GM23338 (cell line): ENCODE measurements around the gene COX15. TPM values are rescaled to one million over a fixed set of nuclear protein-coding genes. Genes with fewer than 3 reads are reported as not detected.

Experiments
- ATAC-seq: fragments of 200-7000 bp; cut with Tn5 transposase; 3 replicates; pipeline ENCODE4 v1.9.1; 2020
- DNase-seq: peaks from one replicate; pipeline ENCODE4 v3.0.0-alpha.2; 2015; ENCODE audit warnings: low spot score
- H2AFZ ChIP-seq: fragments of 200-600 bp; sonication (generic); 2 replicates; pipeline ENCODE4 v1.8.0; 2016; ENCODE audit warnings: antibody characterized with exemption, mild to moderate bottlenecking, moderate library complexity
- H3F3A ChIP-seq: fragments of 200-600 bp; sonication (generic); replicated peaks from 2 replicates; pipeline ENCODE4 v1.8.0; 2017; ENCODE audit warnings: antibody characterized with exemption, mixed run types, low read depth
- H3K27ac ChIP-seq: fragments of 200-600 bp; sonication (generic); 2 replicates; pipeline ENCODE4 v1.6.1; 2016; ENCODE audit warnings: low read depth
- H3K27me3 ChIP-seq: fragments of 200-600 bp; sonication (generic); 2 replicates; pipeline ENCODE4 v1.8.0; 2016; ENCODE audit warnings: mild to moderate bottlenecking, mixed run types, moderate library complexity; ENCODE audit not compliant: insufficient read depth
- H3K36me3 ChIP-seq: fragments of 200-600 bp; sonication (generic); 2 replicates; pipeline ENCODE4 v1.8.0; 2016; ENCODE audit warnings: mild to moderate bottlenecking; ENCODE audit not compliant: insufficient read depth
- H3K4me1 ChIP-seq: fragments of 200-600 bp; sonication (generic); 2 replicates; pipeline ENCODE4 v1.8.0; 2016; ENCODE audit warnings: mild to moderate bottlenecking, moderate library complexity; ENCODE audit not compliant: insufficient read depth
- H3K4me2 ChIP-seq: fragments of 200-600 bp; sonication (generic); 2 replicates; pipeline ENCODE4 v1.7.1; 2017; ENCODE audit warnings: mixed run types
- H3K4me3 ChIP-seq: fragments of 200-600 bp; sonication (generic); 2 replicates; pipeline ENCODE4 v1.6.1; 2016; ENCODE audit warnings: mixed run types
- H3K79me2 ChIP-seq: fragments of 200-600 bp; sonication (generic); replicated peaks from 2 replicates; pipeline ENCODE4 v1.8.0; 2017; ENCODE audit warnings: mild to moderate bottlenecking; ENCODE audit not compliant: insufficient read depth
- H3K9me2 ChIP-seq: fragments of 200-600 bp; sonication (generic); 2 replicates; pipeline ENCODE4 v1.8.0; 2017; ENCODE audit not compliant: insufficient read depth
- H4K20me1 ChIP-seq: fragments of 200-600 bp; sonication (generic); replicated peaks from 2 replicates; pipeline ENCODE4 v1.8.0; 2017; ENCODE audit warnings: mild to moderate bottlenecking; ENCODE audit not compliant: insufficient read depth
- H3K27ac Mint-ChIP-seq: 2 replicates; pipeline ENCODE4 v1.8.0; 2020; ENCODE audit warnings: inconsistent platforms, mild to moderate bottlenecking, moderate library complexity, mixed read lengths
- H3K27me3 Mint-ChIP-seq: 3 replicates; pipeline ENCODE4 v1.8.0; 2022; ENCODE audit warnings: low read depth, mild to moderate bottlenecking, moderate library complexity, mixed read lengths, inconsistent platforms; ENCODE audit not compliant: insufficient read depth, poor library complexity
- H3K36me3 Mint-ChIP-seq: 3 replicates; pipeline ENCODE4 v1.8.0; 2021; ENCODE audit warnings: low read depth, mild to moderate bottlenecking, inconsistent platforms, moderate library complexity, mixed read lengths
- H3K4me1 Mint-ChIP-seq: 3 replicates; pipeline ENCODE4 v1.8.0; 2020; ENCODE audit warnings: mild to moderate bottlenecking, inconsistent platforms, mixed read lengths
- H3K4me3 Mint-ChIP-seq: 3 replicates; pipeline ENCODE4 v1.8.0; 2021; ENCODE audit warnings: moderate library complexity, mild to moderate bottlenecking, inconsistent platforms, mixed read lengths
- H3K9me3 Mint-ChIP-seq: 3 replicates; pipeline ENCODE4 v1.8.0; 2020; ENCODE audit warnings: moderate library complexity, mild to moderate bottlenecking, inconsistent platforms, mixed read lengths
- CREB1 ChIP-seq: fragments of 250-450 bp; sonication (Bioruptor Pico); IDR thresholded peaks from 2 replicates; pipeline ENCODE4 v1.5.0; 2020; ENCODE audit warnings: low read depth, mild to moderate bottlenecking, moderate library complexity
- CTCF ChIP-seq, 2 experiments: fragments of 200-600 bp in 1 of 2; sonication (generic) in 1 of 2; conservative IDR thresholded peaks; 2 replicates each; pipeline versions ENCODE4 v1.5.1 to v1.6.1; 2016 to 2017; ENCODE audit warnings: antibody characterized with exemption in 2 of 2, low read depth in 2 of 2, mild to moderate bottlenecking in 2 of 2, moderate library complexity in 1 of 2
- EZH2 ChIP-seq: fragments of 200-600 bp; sonication (generic); IDR thresholded peaks from one replicate; pipeline ENCODE4 v1.8.0; 2017; ENCODE audit warnings: antibody characterized with exemption, mild to moderate bottlenecking, low read depth; ENCODE audit not compliant: unreplicated experiment
- JUNB ChIP-seq: IDR thresholded peaks from one replicate; pipeline ENCODE4 v1.6.1; 2016; ENCODE audit warnings: antibody characterized with exemption; ENCODE audit not compliant: unreplicated experiment
- NANOG ChIP-seq: IDR thresholded peaks from 2 replicates; pipeline ENCODE4 v1.6.1; 2016; ENCODE audit warnings: antibody characterized with exemption, borderline replicate concordance
- POLR2AphosphoS5 ChIP-seq: IDR thresholded peaks from 2 replicates; pipeline ENCODE4 v1.6.1; 2016; ENCODE audit warnings: antibody characterized with exemption, low read depth
- STAT1 ChIP-seq: IDR thresholded peaks from one replicate; pipeline ENCODE4 v1.6.1; 2016; ENCODE audit warnings: antibody characterized with exemption; ENCODE audit not compliant: unreplicated experiment
- ZNF114 ChIP-seq: fragments of 250-450 bp; sonication (Bioruptor Pico); IDR thresholded peaks from 2 replicates; pipeline ENCODE4 v1.5.0; 2020; ENCODE audit warnings: mild to moderate bottlenecking, moderate library complexity
- polyA plus RNA-seq: library from polyadenylated mRNA; unstranded; fragments of >200 nt; fragmentation: Nextera tagmentation; extraction: Ambion mirVana; gene quantifications from 2 replicates; pipeline ENCODE4 v1.2.1, GENCODE V29; 2016
- total RNA-seq: library from RNA; depleted of rRNA; stranded (reverse); fragments of >200 nt; shearing (Covaris generic); gene quantifications from 2 replicates; pipeline ENCODE4 v1.2.3, GENCODE V29; 2014
- TF ChIP-seq, protein P1 (sequence below): fragments of 250-450 bp; sonication (Bioruptor Pico); IDR thresholded peaks from 2 replicates; pipeline ENCODE4 v1.5.0; 2020; ENCODE audit warnings: mild to moderate bottlenecking, moderate library complexity
- TF ChIP-seq, protein P2 (sequence below): IDR thresholded peaks from one replicate; pipeline ENCODE4 v1.6.1; 2018; ENCODE audit warnings: antibody characterized with exemption; ENCODE audit not compliant: unreplicated experiment

Gene COX15
- total and polyA plus RNA-seq, 2 experiments from 2014 or later: 22.3 to 38.1 TPM

- Histone ChIP-seq H3F3A (no peaks in the 10 kb centered on the region), H3K36me3 (peaks cover 74% of the 10 kb centered on the region), H3K4me1 (no peaks in the 10 kb centered on the region), H4K20me1 (peaks cover 10% of the 10 kb centered on the region), H3K27ac (no peak overlapping the region), H3K4me3 (no peak overlapping the region), H2AFZ (no peak overlapping the region), H3K4me2 (no peak overlapping the region), H3K27me3 (no peaks in the 10 kb centered on the region), H3K9me2 (no peaks in the 10 kb centered on the region), H3K79me2 (peaks cover 4% of the 10 kb centered on the region; the same call in 1 of the 2 replicates)
- H3K27ac Mint-ChIP-seq: no peak overlapping the region
- no peak for ATAC-seq
- no peaks in the 10 kb centered on the region; the same call in 2 of the 3 replicates for H3K9me3 Mint-ChIP-seq
- TF ChIP-seq CREB1 (CRISPR knock-in tag): no peak
- no peak for TF ChIP-seq JUNB
- TF ChIP-seq, protein P1, sequence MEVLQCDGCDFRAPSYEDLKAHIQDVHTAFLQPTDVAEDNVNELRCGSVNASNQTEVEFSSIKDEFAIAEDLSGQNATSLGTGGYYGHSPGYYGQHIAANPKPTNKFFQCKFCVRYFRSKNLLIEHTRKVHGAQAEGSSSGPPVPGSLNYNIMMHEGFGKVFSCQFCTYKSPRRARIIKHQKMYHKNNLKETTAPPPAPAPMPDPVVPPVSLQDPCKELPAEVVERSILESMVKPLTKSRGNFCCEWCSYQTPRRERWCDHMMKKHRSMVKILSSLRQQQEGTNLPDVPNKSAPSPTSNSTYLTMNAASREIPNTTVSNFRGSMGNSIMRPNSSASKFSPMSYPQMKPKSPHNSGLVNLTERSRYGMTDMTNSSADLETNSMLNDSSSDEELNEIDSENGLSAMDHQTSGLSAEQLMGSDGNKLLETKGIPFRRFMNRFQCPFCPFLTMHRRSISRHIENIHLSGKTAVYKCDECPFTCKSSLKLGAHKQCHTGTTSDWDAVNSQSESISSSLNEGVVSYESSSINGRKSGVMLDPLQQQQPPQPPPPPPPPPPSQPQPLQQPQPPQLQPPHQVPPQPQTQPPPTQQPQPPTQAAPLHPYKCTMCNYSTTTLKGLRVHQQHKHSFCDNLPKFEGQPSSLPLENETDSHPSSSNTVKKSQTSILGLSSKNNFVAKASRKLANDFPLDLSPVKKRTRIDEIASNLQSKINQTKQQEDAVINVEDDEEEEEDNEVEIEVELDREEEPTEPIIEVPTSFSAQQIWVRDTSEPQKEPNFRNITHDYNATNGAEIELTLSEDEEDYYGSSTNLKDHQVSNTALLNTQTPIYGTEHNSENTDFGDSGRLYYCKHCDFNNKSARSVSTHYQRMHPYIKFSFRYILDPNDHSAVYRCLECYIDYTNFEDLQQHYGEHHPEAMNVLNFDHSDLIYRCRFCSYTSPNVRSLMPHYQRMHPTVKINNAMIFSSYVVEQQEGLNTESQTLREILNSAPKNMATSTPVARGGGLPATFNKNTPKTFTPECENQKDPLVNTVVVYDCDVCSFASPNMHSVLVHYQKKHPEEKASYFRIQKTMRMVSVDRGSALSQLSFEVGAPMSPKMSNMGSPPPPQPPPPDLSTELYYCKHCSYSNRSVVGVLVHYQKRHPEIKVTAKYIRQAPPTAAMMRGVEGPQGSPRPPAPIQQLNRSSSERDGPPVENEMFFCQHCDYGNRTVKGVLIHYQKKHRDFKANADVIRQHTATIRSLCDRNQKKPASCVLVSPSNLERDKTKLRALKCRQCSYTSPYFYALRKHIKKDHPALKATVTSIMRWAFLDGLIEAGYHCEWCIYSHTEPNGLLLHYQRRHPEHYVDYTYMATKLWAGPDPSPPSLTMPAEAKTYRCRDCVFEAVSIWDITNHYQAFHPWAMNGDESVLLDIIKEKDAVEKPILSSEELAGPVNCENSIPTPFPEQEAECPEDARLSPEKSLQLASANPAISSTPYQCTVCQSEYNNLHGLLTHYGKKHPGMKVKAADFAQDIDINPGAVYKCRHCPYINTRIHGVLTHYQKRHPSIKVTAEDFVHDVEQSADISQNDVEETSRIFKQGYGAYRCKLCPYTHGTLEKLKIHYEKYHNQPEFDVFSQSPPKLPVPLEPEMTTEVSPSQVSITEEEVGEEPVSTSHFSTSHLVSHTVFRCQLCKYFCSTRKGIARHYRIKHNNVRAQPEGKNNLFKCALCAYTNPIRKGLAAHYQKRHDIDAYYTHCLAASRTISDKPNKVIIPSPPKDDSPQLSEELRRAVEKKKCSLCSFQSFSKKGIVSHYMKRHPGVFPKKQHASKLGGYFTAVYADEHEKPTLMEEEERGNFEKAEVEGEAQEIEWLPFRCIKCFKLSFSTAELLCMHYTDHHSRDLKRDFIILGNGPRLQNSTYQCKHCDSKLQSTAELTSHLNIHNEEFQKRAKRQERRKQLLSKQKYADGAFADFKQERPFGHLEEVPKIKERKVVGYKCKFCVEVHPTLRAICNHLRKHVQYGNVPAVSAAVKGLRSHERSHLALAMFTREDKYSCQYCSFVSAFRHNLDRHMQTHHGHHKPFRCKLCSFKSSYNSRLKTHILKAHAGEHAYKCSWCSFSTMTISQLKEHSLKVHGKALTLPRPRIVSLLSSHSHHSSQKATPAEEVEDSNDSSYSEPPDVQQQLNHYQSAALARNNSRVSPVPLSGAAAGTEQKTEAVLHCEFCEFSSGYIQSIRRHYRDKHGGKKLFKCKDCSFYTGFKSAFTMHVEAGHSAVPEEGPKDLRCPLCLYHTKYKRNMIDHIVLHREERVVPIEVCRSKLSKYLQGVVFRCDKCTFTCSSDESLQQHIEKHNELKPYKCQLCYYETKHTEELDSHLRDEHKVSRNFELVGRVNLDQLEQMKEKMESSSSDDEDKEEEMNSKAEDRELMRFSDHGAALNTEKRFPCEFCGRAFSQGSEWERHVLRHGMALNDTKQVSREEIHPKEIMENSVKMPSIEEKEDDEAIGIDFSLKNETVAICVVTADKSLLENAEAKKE (CRISPR knock-in tag): no peak
- TF ChIP-seq STAT1: no peak
- peaks cover 1% of the 10 kb centered on the region for H3K27me3 Mint-ChIP-seq
- peaks cover 75% of the 10 kb centered on the region for H3K36me3 Mint-ChIP-seq
- DNase-seq: no peak
- no peaks in the 10 kb centered on the region for H3K4me1 Mint-ChIP-seq
- no peak overlapping the region for H3K4me3 Mint-ChIP-seq
These were observed 10.8 kb upstream of the COX15 start for GRCh38 chr10:99742701-99743100.

- H3K4me2 ChIP-seq: no peak overlapping the region
- peaks cover 1% of the 10 kb centered on the region for H3K27me3 Mint-ChIP-seq
- no peak overlapping the region for H2AFZ ChIP-seq
- no peaks in the 10 kb centered on the region for H3K4me1 Mint-ChIP-seq
- H3K9me3 Mint-ChIP-seq: no peaks in the 10 kb centered on the region; the same call in 2 of the 3 replicates
- peaks cover 78% of the 10 kb centered on the region for H3K36me3 Mint-ChIP-seq
- H3K36me3 ChIP-seq: peaks cover 76% of the 10 kb centered on the region
- H3K79me2 ChIP-seq: peaks cover 4% of the 10 kb centered on the region; the same call in 1 of the 2 replicates
- H3K27me3 ChIP-seq: no peaks in the 10 kb centered on the region
- H3K4me3 Mint-ChIP-seq: no peak overlapping the region
- ATAC-seq: no peak
- H3K9me2 ChIP-seq: no peaks in the 10 kb centered on the region
- H3F3A ChIP-seq: no peaks in the 10 kb centered on the region
- no peak overlapping the region for H3K27ac Mint-ChIP-seq
- H3K4me3 ChIP-seq: no peak overlapping the region
- H4K20me1 ChIP-seq: peaks cover 10% of the 10 kb centered on the region
- H3K4me1 ChIP-seq: no peaks in the 10 kb centered on the region
- DNase-seq: no peak
- no peak overlapping the region for H3K27ac ChIP-seq
- TF ChIP-seq, protein P2, sequence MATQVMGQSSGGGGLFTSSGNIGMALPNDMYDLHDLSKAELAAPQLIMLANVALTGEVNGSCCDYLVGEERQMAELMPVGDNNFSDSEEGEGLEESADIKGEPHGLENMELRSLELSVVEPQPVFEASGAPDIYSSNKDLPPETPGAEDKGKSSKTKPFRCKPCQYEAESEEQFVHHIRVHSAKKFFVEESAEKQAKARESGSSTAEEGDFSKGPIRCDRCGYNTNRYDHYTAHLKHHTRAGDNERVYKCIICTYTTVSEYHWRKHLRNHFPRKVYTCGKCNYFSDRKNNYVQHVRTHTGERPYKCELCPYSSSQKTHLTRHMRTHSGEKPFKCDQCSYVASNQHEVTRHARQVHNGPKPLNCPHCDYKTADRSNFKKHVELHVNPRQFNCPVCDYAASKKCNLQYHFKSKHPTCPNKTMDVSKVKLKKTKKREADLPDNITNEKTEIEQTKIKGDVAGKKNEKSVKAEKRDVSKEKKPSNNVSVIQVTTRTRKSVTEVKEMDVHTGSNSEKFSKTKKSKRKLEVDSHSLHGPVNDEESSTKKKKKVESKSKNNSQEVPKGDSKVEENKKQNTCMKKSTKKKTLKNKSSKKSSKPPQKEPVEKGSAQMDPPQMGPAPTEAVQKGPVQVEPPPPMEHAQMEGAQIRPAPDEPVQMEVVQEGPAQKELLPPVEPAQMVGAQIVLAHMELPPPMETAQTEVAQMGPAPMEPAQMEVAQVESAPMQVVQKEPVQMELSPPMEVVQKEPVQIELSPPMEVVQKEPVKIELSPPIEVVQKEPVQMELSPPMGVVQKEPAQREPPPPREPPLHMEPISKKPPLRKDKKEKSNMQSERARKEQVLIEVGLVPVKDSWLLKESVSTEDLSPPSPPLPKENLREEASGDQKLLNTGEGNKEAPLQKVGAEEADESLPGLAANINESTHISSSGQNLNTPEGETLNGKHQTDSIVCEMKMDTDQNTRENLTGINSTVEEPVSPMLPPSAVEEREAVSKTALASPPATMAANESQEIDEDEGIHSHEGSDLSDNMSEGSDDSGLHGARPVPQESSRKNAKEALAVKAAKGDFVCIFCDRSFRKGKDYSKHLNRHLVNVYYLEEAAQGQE: no peak
- TF ChIP-seq EZH2 (no peak), CREB1 (CRISPR knock-in tag) (no peak), NANOG (no peak), POLR2AphosphoS5 (no peak), JUNB (no peak), ZNF114 (CRISPR knock-in tag) (no peak), CTCF (conservative IDR thresholded peaks at IDR 0.05; ENCODE audit: low read depth in 2 of 2) (no peak)
These were observed 10.3 kb upstream of the COX15 start for GRCh38 chr10:99742254-99742653.
